Muscle layer of duodenum (tissue), 2 donors: ENCODE results near the gene LPCAT1.

Experiments used
- H3K27ac ChIP-seq: one replicate; pipeline ENCODE4 v1.7.0; 2013; ENCODE audit warnings: mild to moderate bottlenecking, low read length
- H3K27me3 ChIP-seq: one replicate; pipeline ENCODE4 v1.7.0; 2013; ENCODE audit warnings: low read depth, mild to moderate bottlenecking, control low read depth, low read length
- H3K36me3 ChIP-seq, 2 donors: one replicate each; pipeline ENCODE4 v1.7.0; 2013; ENCODE audit warnings: low read length in 2 of 2, control low read depth in 1 of 2, mild to moderate bottlenecking in 1 of 2; ENCODE audit not compliant: insufficient read depth in 2 of 2, control insufficient read depth in 1 of 2
- H3K4me1 ChIP-seq, 2 donors: one replicate each; pipeline ENCODE4 v1.7.0; 2013; ENCODE audit warnings: low read length in 2 of 2, mild to moderate bottlenecking in 2 of 2, control low read depth in 1 of 2, moderate library complexity in 1 of 2; ENCODE audit not compliant: insufficient read depth in 2 of 2, control insufficient read depth in 1 of 2
- H3K4me3 ChIP-seq, 2 donors: one replicate each; pipeline ENCODE4 v1.7.0; 2013; ENCODE audit warnings: low read length in 2 of 2, low read depth in 1 of 2, mild to moderate bottlenecking in 1 of 2
- H3K9me3 ChIP-seq, 2 donors: one replicate each; pipeline ENCODE4 v1.7.0; 2013; ENCODE audit warnings: low read length in 2 of 2, control low read depth in 1 of 2, mild to moderate bottlenecking in 1 of 2; ENCODE audit not compliant: control insufficient read depth in 1 of 2
- donor health status: healthy.

LPCAT1 gene

GRCh38 chr5:1436036-1436435 is 87.7 kb downstream of the LPCAT1 start:
- Histone ChIP-seq H3K9me3 (peaks cover 3 to 8% of the 10 kb centered on the region in 2 donors), H3K36me3 (no peaks in the 10 kb centered on the region), H3K4me1 (no peaks in the 10 kb centered on the region), H3K27ac (no peak overlapping the region), H3K27me3 (no peaks in the 10 kb centered on the region), H3K4me3 (no peak overlapping the region)

- H3K27ac ChIP-seq, result no peak overlapping the region
- H3K4me3 ChIP-seq, result no peak overlapping the region
- H3K9me3 ChIP-seq, result peaks cover under 1 to 4% of the 10 kb centered on the region in 2 donors
- H3K36me3 ChIP-seq, result no peaks in the 10 kb centered on the region
- no peaks in the 10 kb centered on the region for H3K27me3 ChIP-seq
- H3K4me1 ChIP-seq, result no peaks in the 10 kb centered on the region
Observed at GRCh38 chr5:1435369-1435768, 88.4 kb downstream of the LPCAT1 start.

- Histone ChIP-seq H3K9me3 (peaks cover 5 to 31% of the 10 kb centered on the region in 2 donors), H3K27ac (no peak overlapping the region), H3K36me3 (no peaks in the 10 kb centered on the region), H3K4me3 (no peak overlapping the region), H3K4me1 (no peaks in the 10 kb centered on the region), H3K27me3 (no peaks in the 10 kb centered on the region)
Observed at GRCh38 chr5:1432296-1432695, 91.5 kb downstream of the LPCAT1 start.

GRCh38 chr5:1431896-1432295 is 91.9 kb downstream of the LPCAT1 start:
- Histone ChIP-seq H3K36me3 (no peaks in the 10 kb centered on the region), H3K9me3 (peaks cover 6 to 31% of the 10 kb centered on the region in 2 donors), H3K27ac (no peak overlapping the region), H3K27me3 (no peaks in the 10 kb centered on the region), H3K4me1 (no peaks in the 10 kb centered on the region), H3K4me3 (no peak overlapping the region)

GRCh38 chr5:1431021-1431811 is 92.5 kb downstream of the LPCAT1 start:
- H3K9me3 ChIP-seq, result peaks cover 10 to 32% of the 10 kb centered on the region in 2 donors
- H3K4me1 ChIP-seq, result no peaks in the 10 kb centered on the region
- no peak overlapping the region for H3K27ac ChIP-seq
- no peak overlapping the region for H3K4me3 ChIP-seq
- H3K36me3 ChIP-seq, result no peaks in the 10 kb centered on the region
- no peaks in the 10 kb centered on the region for H3K27me3 ChIP-seq

GRCh38 chr5:1430121-1430795 is 93.5 kb downstream of the LPCAT1 start:
- peaks cover 10 to 38% of the 10 kb centered on the region in 2 donors for H3K9me3 ChIP-seq
- H3K4me3 ChIP-seq, result peak overlapping the region in 1 of 2 donors; percentile 11
- H3K4me1 ChIP-seq, result no peaks in the 10 kb centered on the region
- H3K27ac ChIP-seq, result no peak overlapping the region
- no peaks in the 10 kb centered on the region for H3K36me3 ChIP-seq
- no peaks in the 10 kb centered on the region for H3K27me3 ChIP-seq

- Histone ChIP-seq H3K4me1 (no peaks in the 10 kb centered on the region), H3K27ac (no peak overlapping the region), H3K27me3 (no peaks in the 10 kb centered on the region), H3K9me3 (peaks cover 10 to 41% of the 10 kb centered on the region in 2 donors), H3K4me3 (peak overlapping the region in 1 of 2 donors; percentile 11), H3K36me3 (no peaks in the 10 kb centered on the region)
Observed at GRCh38 chr5:1429496-1429895, 94.3 kb downstream of the LPCAT1 start.

- Histone ChIP-seq H3K4me3 (peak overlapping the region in 1 of 2 donors; percentile 42), H3K4me1 (no peaks in the 10 kb centered on the region), H3K36me3 (no peaks in the 10 kb centered on the region), H3K27ac (no peak overlapping the region), H3K27me3 (no peaks in the 10 kb centered on the region), H3K9me3 (peaks cover 10 to 41% of the 10 kb centered on the region in 2 donors)
Observed at GRCh38 chr5:1429066-1429465, 94.7 kb downstream of the LPCAT1 start.

GRCh38 chr5:1428107-1428506 is 95.7 kb downstream of the LPCAT1 start:
- H3K9me3 ChIP-seq, result peaks cover 10 to 41% of the 10 kb centered on the region in 2 donors
- H3K27ac ChIP-seq, result no peak overlapping the region
- H3K27me3 ChIP-seq, result no peaks in the 10 kb centered on the region
- H3K4me3 ChIP-seq, result peak overlapping the region in 1 of 2 donors; percentile 42
- no peaks in the 10 kb centered on the region for H3K4me1 ChIP-seq
- H3K36me3 ChIP-seq, result no peaks in the 10 kb centered on the region

GRCh38 chr5:1424716-1425115 is 99.0 kb downstream of the LPCAT1 start:
- no peaks in the 10 kb centered on the region for H3K36me3 ChIP-seq
- no peaks in the 10 kb centered on the region for H3K27me3 ChIP-seq
- H3K9me3 ChIP-seq, result peaks cover 10 to 31% of the 10 kb centered on the region in 2 donors
- H3K4me1 ChIP-seq, result no peaks in the 10 kb centered on the region
- H3K4me3 ChIP-seq, result no peak overlapping the region
- no peak overlapping the region for H3K27ac ChIP-seq

GRCh38 chr5:1423901-1424603 is 99.7 kb downstream of the LPCAT1 start:
- Histone ChIP-seq H3K4me3 (no peak overlapping the region), H3K9me3 (peaks cover 10 to 25% of the 10 kb centered on the region in 2 donors), H3K27me3 (no peaks in the 10 kb centered on the region), H3K4me1 (no peaks in the 10 kb centered on the region), H3K36me3 (no peaks in the 10 kb centered on the region), H3K27ac (no peak overlapping the region)
